Measurements from ENCODE around the gene ATG12.

The ATG12 gene

GRCh38 chr5:115872447-115872846, 31.1 kb upstream of the ATG12 start:
- no peak for DNase-seq (ENCODE audit: low read depth)
- no peak for TF ChIP-seq CTCF (conservative IDR thresholded peaks at IDR 0.05; ENCODE audit: control insufficient read depth, insufficient read depth, low read depth, low read length)
- H3K4me3 ChIP-seq (ENCODE audit: control insufficient read depth, low read depth, low read length), result no peak overlapping the region

GRCh38 chr5:115869256-115869795, 28.0 kb upstream of the ATG12 start:
- H3K4me3 ChIP-seq (ENCODE audit: control insufficient read depth, low read depth, low read length), result no peak overlapping the region
- no peak for TF ChIP-seq CTCF (conservative IDR thresholded peaks at IDR 0.05; ENCODE audit: control insufficient read depth, insufficient read depth, low read depth, low read length)
- no peak for DNase-seq (ENCODE audit: low read depth)

- TF ChIP-seq CTCF (conservative IDR thresholded peaks at IDR 0.05; ENCODE audit: control insufficient read depth, insufficient read depth, low read depth, low read length), result no peak
Observed at GRCh38 chr5:115859378-115859777, 18.0 kb upstream of the ATG12 start.

GRCh38 chr5:115858396-115858795, 17.0 kb upstream of the ATG12 start:
- TF ChIP-seq CTCF (conservative IDR thresholded peaks at IDR 0.05; ENCODE audit: control insufficient read depth, insufficient read depth, low read depth, low read length), result no peak
- H3K4me3 ChIP-seq (ENCODE audit: control insufficient read depth, low read depth, low read length), result no peak overlapping the region

More at GRCh38 chr5:115859378-115859777, 18.0 kb upstream of the ATG12 start:
- DNase-seq (ENCODE audit: low read depth), result no peak
- H3K4me3 ChIP-seq (ENCODE audit: control insufficient read depth, low read depth, low read length), result no peak overlapping the region

GRCh38 chr5:115857626-115858349, 16.4 kb upstream of the ATG12 start:
- peak; percentile 32 for DNase-seq (ENCODE audit: low read depth)
- no peak for TF ChIP-seq CTCF (conservative IDR thresholded peaks at IDR 0.05; ENCODE audit: control insufficient read depth, insufficient read depth, low read depth, low read length)
- H3K4me3 ChIP-seq (ENCODE audit: control insufficient read depth, low read depth, low read length), result no peak overlapping the region

More at GRCh38 chr5:115858396-115858795, 17.0 kb upstream of the ATG12 start:
- DNase-seq (ENCODE audit: low read depth), result no peak

- no peak for DNase-seq (ENCODE audit: low read depth)
- TF ChIP-seq CTCF (conservative IDR thresholded peaks at IDR 0.05; ENCODE audit: control insufficient read depth, insufficient read depth, low read depth, low read length), result no peak
- H3K4me3 ChIP-seq (ENCODE audit: control insufficient read depth, low read depth, low read length), result no peak overlapping the region
Observed at GRCh38 chr5:115857057-115857479, 15.7 kb upstream of the ATG12 start.

All from fibroblast of mammary gland (primary cell).